SK-N-SH treated with all-trans-retinoic acid at 6 μM for 48 hours (cell line): ENCODE data around the gene APBA2.

Experiments used
- ARNTL ChIP-seq: fragments of 450-650 bp; formaldehyde crosslinking; IDR thresholded peaks from 2 replicates; pipeline ENCODE4 v1.5.0; 2020; ENCODE audit warnings: low read depth, mild to moderate bottlenecking, moderate library complexity, borderline replicate concordance
- PATZ1 ChIP-seq: fragments of 250-450 bp; sonication (Bioruptor Pico); IDR thresholded peaks from 2 replicates; pipeline ENCODE4 v1.8.0; 2020; ENCODE audit warnings: mild to moderate bottlenecking, moderate library complexity, borderline replicate concordance
- PPARA ChIP-seq: fragments of 250-450 bp; sonication (Bioruptor Pico); IDR thresholded peaks from 2 replicates; pipeline ENCODE4 v1.5.0; 2020; ENCODE audit warnings: mild to moderate bottlenecking, borderline replicate concordance
- RARB ChIP-seq: fragments of 250-450 bp; sonication (Bioruptor Pico); IDR thresholded peaks from 2 replicates; pipeline ENCODE4 v1.8.0; 2021; ENCODE audit warnings: mild to moderate bottlenecking, moderate library complexity
- SNAI2 ChIP-seq: fragments of 250-450 bp; sonication (Bioruptor Pico); IDR thresholded peaks from 2 replicates; pipeline ENCODE4 v1.5.0; 2020; ENCODE audit warnings: mild to moderate bottlenecking, moderate library complexity
- TCF4 ChIP-seq: fragments of 250-450 bp; sonication (Bioruptor Pico); IDR thresholded peaks from 2 replicates; pipeline ENCODE4 v1.8.0; 2021; ENCODE audit warnings: mild to moderate bottlenecking, moderate library complexity, borderline replicate concordance
- ZFP30 ChIP-seq: fragments of 450-650 bp; formaldehyde crosslinking; IDR thresholded peaks from 2 replicates; pipeline ENCODE4 v1.5.0; 2022; ENCODE audit warnings: mild to moderate bottlenecking, moderate library complexity

DNA sequence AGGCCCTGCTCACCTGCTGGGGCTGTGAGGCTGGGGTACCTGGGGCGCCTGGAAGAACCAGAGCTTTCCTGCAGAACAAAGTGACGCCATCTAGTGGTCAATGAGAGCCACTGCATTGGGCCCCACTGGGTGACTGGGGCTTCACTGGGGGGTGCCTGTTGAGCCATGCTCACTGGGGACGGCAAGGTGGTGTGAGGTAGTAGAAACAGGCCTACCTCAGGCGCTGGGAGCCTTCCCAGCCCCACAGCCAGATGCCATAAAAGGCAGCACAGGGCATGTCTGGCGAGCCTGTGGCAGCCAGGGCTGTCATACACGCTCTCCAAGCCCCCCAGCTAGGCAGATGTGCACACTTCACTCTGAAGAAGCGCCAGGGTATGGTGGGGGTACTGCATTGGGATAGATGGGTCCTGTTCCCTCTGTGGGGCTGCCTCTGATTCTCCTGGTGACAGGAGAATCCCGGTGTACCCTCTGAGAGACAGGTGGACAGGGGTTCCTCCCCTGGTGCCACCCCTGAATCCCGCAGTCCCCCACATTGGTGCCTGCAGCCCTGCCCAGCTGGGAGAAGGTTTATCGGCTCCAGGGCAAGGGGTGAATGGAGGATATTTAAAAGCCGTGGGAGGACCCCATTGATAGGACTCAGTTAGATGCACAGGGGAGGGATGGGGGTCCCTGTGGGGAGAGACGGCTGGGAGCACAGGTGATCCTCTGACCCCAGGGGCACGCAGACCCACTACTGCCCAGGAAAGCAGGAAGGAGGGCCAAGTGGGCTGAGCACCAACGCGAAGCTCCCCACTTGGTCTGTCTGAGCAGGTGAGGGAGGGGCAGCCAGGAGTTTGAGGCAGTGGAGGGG lies 205.1 kb downstream of the APBA2 start:
- TF ChIP-seq TCF4 (CRISPR knock-in tag): no peak
- no peak for TF ChIP-seq PATZ1
- TF ChIP-seq ARNTL (CRISPR knock-in tag): no peak
- no peak for TF ChIP-seq RARB (CRISPR knock-in tag)
- TF ChIP-seq PPARA (CRISPR knock-in tag): no peak
- TF ChIP-seq SNAI2 (CRISPR knock-in tag): no peak
- no peak for TF ChIP-seq ZFP30
